B cell (primary cell): ENCODE results near the gene TPSG1.

Experiments used
- CTCF ChIP-seq: fragments of 200-600 bp; IDR thresholded peaks from one replicate; pipeline ENCODE4 v1.8.0; 2022; ENCODE audit warnings: antibody characterized with exemption, mild to moderate bottlenecking
- EZH2 ChIP-seq: IDR thresholded peaks from 2 replicates; pipeline ENCODE4 v1.6.1; 2012; ENCODE audit warnings: borderline replicate concordance, low read depth, mild to moderate bottlenecking, moderate library complexity, low read length; ENCODE audit not compliant: insufficient read depth, poor library complexity, severe bottlenecking

- TF ChIP-seq CTCF (no peak), EZH2 (no peak)
Observed at GRCh38 chr16:1195393-1195666, 29.7 kb downstream of the TPSG1 start.
